Tibial nerve (tissue), 4 donors: Measurements from ENCODE around the gene MAP1B.

ENCODE experiments used
- EP300 ChIP-seq, 2 donors: sonication (generic); formaldehyde crosslinking; IDR thresholded peaks; one replicate each; pipeline ENCODE4 v1.6.1; 2017; ENCODE audit warnings: antibody characterized with exemption in 2 of 2, mild to moderate bottlenecking in 1 of 2
- POLR2A ChIP-seq, 2 donors: fragments of 450-650 bp; IDR thresholded peaks; one replicate each; pipeline ENCODE4 v1.6.1; 2017; ENCODE audit warnings: antibody characterized with exemption in 2 of 2, mild to moderate bottlenecking in 2 of 2, moderate library complexity in 2 of 2
- TF ChIP-seq, protein P1 (sequence below), 5 experiments: fragments of 200-600 bp in 3 of 5; fragments of 450-650 bp in 2 of 5; sonication (generic) in 3 of 5; IDR thresholded peaks; one replicate each; pipeline ENCODE4 v1.5.1; 2016 to 2019; ENCODE audit warnings: antibody characterized with exemption in 5 of 5, mild to moderate bottlenecking in 3 of 5, moderate library complexity in 2 of 5

GRCh38 chr5:72248410-72248981 lies 141.2 kb downstream of the MAP1B start:
- TF ChIP-seq, protein P1, sequence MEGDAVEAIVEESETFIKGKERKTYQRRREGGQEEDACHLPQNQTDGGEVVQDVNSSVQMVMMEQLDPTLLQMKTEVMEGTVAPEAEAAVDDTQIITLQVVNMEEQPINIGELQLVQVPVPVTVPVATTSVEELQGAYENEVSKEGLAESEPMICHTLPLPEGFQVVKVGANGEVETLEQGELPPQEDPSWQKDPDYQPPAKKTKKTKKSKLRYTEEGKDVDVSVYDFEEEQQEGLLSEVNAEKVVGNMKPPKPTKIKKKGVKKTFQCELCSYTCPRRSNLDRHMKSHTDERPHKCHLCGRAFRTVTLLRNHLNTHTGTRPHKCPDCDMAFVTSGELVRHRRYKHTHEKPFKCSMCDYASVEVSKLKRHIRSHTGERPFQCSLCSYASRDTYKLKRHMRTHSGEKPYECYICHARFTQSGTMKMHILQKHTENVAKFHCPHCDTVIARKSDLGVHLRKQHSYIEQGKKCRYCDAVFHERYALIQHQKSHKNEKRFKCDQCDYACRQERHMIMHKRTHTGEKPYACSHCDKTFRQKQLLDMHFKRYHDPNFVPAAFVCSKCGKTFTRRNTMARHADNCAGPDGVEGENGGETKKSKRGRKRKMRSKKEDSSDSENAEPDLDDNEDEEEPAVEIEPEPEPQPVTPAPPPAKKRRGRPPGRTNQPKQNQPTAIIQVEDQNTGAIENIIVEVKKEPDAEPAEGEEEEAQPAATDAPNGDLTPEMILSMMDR (IDR thresholded peaks at IDR 0.05): no peak
- TF ChIP-seq POLR2A (IDR thresholded peaks at IDR 0.05): no peak
- TF ChIP-seq EP300 (IDR thresholded peaks at IDR 0.05): no peak
